NCI-H1048 (cell line): ENCODE measurements around the gene DNM3.

ENCODE experiments used
- DNase-seq: peaks from one replicate; lab custom pipeline; 2025; lab: John Stamatoyannopoulos, UW

DNM3 gene

DNA sequence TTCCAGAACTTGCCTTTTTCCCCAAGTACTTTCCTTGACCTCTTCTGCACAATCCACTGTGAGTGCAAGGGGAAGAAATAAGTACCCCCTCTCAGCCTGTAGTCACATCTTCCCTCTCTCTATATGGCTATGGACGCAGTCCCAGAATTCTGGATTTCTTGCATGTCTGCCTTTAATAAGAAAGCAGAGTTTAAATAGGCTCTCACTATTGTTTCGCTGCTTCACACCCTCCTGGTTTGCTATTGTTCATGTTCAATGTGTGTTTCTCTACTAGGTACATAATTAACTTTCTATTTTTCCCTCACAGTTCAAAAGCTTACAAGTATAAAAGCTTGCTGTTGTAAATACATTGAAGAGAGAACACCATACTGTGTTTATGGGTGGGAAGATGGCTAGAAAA, 397.7 kb downstream of the DNM3 start:
- no peak for DNase-seq

DNA sequence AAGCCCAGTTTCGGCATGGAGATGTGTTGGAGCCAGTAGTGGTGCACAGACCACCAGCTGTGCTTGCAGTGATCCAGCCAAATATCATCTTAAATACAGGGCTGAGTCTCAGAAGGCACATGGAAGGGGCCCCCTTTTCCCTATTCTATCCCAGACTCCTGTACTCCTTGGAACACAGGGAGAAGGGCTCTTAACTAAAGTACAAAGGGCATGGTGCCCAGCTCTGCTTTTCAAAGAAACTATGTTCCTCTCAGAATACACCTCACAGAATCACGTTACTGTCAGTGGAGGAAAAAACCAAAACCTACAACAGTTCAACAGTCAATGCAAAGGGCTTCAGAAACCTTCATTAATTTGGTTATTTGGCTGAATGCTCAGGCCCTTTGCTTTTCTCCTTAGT, 398.6 kb downstream of the DNM3 start:
- no peak for DNase-seq

DNA sequence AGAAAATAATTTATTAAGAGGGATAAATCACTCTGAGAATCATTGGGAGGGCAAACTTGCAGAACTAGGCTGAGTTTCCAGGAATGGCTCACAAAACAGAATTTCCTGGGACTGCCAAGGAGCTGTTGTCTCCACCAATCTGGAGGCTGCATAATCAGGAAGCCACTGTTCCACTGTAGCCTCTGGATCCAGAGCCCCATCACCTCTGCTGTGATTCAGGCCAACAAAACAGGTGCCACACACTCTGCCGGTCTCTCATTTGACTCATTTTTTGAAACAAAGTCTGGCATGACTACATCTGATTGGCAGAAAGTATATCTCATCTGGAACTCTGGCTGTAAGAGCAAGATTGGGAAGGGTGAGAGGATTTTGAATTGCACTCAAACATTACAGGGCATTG, 400.2 kb downstream of the DNM3 start:
- no peak for DNase-seq

DNA sequence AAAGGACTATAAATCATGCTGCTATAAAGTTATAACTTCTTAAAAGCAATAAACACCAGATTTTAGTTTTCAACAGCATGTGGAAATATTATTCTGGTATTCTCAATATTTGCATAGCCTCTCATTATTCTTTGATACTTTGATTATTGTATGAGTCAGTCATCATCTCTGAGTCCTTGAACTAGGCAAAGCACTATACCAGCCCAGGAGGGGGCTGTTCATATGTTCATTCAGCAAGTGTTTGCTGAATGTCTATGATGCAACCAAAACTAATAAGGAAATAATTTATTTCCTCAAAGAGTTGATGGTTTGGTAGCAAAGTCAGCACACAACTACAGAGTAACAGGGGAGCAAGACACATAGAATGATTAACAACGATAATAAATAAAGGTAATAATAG, 403.6 kb downstream of the DNM3 start:
- DNase-seq: no peak

DNA sequence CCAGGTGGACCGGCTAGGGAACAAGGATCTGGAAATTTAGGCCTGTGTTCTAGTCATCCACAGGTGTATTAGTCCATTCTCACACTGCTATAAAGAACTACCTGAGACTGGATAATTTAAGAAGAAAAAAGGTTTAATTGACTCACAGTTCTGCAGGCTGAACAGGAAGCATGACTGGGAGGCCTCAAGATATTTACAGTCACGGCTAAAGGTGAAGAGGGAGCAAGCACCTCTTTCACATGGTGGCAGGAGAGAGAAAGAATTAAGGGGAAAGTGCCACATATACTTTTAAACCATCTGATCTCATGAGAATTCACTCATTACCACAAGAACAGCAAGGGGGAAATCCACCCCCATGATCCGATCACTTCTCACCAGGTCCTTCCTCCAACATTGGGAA, 404.5 kb downstream of the DNM3 start:
- DNase-seq: no peak

DNA sequence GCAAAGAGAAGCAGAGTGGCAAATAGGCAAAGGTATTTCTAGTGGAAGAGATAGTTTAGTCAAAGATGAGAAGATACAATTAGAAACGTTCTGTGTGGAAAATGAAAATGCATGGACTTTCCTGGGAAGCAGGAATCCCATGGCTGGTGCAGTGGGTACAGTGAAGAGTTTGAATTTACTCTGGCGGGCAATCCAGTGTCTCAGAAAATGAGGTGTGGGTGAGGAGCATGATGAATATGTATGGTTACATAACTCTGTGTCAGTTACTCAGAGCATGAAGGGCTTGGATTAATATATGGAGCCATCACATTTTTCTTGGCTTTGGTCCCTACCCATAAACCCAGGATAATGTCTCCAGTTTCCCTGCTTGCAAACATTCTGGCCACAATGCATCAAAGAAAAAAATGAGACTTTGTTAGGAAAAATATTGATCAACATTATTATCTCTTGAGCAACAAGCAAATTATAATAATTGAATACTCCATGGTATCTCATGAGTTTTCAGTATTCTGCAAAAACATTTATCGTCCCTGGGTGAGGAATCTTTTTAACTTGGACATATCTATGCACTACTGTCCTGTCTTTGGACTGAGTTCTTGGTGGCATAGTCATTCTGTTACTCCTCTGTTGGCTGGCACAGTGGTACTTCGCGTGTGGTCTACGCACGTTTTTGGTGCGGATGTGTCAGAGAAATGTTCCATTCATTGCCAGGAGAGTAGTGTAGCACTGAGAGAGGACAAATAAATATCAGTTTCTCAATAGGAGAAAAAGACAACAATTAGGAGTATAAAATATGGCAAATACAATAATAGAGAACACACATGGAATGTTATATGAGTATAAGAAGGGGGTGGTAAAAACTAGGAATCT, 405.5 kb downstream of the DNM3 start:
- no peak for DNase-seq

DNA sequence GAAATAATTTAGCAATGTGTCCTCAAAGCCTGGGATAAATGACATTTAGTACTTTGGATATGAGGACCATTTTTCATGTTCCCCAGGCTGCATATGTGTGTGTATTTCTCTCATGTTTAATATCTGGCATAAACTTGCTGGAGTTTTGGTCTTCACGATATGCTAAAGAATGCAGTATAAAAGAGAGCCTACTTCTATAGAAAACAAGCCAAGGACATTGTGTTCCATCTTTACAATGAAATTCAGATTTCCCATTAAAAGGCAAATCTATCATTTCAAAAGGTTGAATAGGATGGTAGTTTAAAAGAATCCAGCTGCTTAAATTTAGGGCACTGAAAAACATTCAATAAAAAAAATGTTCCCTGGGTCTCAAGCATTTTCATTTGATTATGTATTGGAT, 410.2 kb downstream of the DNM3 start:
- DNase-seq: no peak

DNA sequence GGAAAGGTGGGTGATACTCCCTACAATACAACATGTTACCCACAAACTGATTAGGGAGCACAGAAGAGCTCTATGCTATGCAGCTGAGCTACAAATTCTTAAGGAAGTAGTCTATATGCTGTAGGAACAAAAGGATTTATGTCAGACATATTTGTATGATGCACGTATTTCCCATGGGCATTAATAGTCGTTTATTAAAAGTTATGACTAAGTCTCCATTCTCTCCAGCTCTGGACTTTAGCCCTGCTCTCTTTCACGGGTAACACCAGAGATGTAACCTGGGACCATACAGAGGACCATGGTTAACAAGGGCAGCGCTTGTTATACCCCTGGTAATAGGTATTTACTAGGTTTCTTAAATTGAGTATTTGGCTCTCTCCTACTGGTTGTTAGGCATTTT, 411.0 kb downstream of the DNM3 start:
- DNase-seq: no peak

DNA sequence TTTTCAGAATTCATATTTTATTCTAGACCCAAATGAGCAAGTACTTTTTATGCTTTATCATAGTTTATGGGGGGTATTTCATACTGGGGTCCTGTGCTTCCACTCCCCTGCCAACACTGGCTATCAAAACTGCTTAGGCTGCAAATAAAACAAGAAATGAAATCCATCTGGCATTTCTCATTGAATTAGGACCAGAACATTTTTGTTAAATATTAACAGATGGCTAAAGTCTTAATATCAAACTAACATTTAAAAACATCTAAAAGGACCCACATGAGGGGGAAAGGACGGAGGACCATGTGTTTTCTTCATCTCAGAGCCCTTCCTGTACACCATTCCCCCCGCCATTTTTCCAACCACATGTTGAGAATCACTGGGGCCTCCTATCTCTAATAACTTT, 411.7 kb downstream of the DNM3 start:
- DNase-seq: no peak

DNA sequence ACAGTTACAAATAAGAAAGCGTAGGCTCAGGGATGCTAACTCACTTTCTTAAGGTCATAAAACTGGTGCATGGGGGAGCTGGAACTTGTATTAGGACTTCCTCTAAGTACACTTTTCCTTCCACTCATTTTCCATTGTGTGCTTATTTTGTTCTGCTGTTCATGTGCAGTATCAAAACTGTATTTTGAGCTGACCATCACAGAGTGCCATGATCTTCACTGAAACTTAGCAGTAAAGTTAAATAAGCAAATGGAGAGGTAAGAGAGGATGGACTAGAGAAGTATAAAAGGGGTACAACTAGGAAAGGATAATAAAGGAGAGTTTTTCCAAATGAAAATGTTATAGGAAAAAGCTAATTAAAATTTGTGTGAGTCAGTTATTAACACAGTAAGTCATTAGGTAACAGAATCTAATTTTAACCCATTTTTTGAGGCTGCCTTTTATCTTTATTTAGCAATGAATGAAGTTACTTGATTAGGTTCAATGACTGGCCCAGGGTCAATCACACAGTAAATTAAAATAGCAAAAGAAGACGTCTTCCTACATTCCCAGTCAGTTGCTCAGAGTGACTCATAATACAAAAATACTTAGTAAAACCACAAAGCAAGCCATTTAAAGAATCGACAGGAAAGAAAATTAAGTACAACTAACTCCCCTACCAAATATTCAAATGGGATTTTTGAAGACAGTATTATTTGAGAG, 413.4 kb downstream of the DNM3 start:
- DNase-seq: no peak

DNA sequence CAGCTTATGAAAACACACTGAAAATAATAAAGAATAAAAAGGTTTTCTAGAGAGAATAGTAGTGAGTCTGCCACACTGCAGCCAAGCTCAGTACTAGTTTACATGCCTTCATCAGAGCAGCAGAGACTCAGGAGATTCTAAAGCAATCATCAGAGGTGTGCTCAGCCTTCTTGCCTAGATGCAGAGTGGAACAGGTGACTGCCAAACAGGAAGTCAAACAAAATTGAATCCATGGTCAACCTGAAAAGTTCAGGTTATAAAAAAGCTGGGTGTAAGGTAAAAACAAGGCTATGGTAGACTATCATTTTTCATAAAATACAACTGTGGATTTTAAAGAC, 413.9 kb downstream of the DNM3 start:
- no peak for DNase-seq

DNA sequence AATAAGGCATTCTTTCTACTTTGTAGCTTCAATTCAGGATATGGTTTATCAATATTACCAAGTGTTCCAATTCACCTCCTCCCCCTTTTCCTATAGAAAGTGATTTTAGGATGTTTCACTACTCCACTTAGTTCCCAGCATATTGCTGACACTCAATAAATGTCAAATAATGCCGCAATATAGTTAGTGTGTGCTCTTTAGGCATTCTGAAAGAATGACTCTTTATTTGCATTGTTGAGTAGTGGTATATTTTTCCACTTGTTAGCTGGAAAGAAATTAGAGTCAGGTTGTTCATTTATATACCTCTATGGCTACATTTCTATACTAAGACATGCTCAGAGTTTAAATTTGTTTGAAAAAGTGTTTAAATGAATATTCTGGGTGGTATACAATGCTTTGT, 424.6 kb downstream of the DNM3 start:
- DNase-seq: no peak

DNA sequence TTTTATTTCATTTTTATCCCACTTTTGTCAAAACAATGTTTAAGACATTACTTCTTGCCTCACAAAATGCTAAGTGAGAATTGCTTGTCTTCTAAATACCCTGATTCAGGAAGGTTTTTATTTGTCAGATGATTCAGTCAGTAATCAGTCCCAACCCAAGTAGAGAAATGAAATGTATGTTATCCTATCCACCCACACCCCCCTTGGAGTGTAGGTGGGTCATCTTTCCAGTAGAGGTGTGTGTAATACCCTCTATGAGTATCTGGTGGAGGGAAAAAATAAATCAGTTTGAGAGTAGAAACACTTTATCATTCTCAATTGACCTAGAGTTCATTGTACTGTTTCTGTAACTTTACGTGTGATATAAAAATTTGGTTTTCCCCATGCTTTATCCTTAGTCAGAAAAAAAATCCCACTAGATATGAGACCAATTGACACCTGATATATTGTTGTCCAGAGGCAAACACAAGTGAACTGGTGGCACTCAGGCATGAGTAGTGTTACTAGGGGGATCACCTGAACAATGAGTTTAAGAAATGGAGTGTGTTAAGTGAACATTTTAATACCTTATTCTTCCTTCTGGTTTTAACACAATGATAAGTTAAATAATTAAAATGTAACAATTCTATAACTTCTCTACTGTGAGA, 425.4 kb downstream of the DNM3 start:
- DNase-seq: no peak

DNA sequence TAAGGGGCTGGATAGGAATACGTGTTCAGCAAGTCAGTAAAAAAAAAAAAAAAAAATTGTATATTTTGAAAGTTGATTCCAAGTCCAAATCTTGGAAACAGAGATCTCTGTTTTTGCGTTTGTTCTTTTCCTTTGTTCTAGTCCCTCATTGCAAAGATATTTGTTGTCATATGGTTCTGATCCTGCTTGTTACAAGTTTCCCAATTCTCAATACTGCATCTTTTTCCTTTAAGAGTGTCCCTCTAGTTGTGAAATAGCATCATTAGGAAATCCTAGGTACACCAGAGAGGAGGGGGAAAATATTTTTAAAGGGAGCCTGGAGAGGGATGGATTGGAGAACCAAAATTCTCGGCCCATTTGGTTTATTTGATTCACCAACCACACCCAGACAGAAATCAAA, 426.9 kb downstream of the DNM3 start:
- DNase-seq: no peak

DNA sequence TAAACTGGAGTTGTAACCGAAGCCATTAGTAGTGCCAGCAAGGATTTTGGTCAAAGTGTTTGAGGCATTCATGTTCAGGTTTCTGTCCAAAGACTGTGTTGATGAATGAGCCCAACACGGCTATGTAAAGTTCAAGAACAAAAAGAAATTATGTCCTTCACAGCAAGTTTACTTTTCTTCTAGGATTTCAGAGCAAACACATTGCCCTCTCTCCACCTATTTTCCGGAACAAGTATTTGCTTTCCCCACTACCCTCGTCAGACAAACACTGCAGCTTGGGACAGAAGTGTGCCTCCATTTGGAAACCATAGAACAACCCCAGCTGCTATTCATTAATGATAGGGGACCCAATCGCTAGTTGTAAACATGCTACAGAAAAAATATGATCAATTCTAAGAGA, 427.8 kb downstream of the DNM3 start:
- no peak for DNase-seq

DNA sequence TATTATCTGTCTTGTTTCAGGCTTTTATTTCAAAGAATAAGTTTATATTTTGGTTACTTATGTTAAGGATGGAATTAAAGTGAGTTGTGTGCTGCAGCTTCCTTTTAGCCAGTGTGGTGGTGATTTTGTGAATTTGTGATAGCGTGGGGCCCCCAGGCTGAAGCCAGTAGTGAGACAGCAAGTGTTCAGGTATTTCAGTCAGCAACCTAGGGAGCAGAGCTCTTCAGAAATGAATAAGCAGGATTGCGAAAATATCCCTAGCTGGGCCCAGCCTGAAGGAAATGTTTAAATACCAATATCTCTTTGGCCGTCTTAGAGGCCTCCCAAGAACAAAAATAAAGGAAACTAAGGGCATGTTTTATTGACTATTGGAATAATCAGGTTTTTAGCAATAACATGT, 428.3 kb downstream of the DNM3 start:
- DNase-seq: no peak

DNA sequence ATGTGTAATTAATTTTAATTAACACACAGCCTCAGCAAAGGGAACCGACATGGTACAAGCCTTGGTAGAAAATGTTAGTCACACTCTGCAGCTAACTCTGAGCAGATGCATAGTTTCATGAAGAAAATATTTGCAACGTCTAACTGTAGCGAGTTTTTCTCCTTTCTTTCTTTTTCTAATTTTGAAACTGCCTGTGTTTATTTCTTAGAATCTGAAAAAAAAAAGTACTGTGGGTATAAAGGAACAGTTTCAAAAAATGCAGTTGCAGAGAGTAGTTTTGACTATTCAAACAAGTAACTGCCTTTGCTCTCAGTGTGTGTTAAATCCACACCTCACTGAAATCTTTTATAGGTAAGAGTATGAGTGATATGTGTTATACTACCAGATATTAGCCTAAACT, 429.3 kb downstream of the DNM3 start:
- no peak for DNase-seq

DNA sequence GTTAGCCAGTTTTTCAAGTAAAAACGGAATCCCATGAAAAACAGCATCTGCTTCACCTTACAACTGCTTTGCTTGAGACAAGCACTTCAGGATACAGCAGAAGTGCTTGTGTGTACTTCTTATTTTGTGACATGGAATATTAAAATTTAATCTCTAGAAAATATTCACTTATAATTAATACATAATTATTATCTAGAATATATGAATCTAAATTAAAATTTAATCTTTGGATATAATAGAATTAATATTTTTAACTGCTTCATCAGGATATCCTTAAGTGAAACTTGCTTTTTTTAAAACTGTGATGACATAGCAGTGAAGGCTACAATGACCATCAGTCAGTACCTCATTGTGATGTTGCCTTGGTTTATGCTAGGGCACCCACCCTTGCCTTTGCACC, 430.8 kb downstream of the DNM3 start:
- DNase-seq: no peak

DNA sequence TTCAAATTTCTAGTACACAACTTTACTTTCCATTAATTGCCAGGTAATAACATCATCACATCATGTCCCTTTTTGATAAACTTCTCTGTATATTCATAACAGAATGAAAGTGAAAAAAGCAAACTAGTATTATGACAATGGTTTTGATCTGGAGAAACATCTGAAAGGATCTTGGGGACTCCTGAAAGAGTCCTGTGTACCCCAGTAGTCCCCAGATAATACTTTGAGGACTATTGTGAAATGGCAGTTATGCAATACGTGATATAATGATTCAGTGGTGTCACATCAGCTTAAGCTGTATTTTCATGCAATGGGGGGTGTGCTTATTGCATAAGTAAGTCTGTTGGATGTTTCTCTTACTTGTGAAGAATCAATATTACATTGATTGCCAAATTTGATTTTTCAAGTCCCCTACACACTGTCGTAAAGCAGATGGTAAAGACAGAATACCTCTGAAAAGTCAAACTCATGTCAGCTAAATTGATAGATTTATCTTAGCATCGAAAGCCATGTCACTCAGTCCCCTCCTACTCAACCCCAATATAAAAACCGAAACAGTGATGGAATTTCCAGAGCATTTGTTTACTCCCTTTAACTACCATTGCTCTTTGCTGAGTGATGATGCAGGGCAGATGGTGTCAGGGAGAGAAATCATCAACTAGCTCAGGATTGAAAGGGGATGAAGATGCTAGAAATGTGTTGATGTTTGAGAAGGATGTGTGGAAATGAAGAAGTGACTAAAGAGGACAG, 432.5 kb downstream of the DNM3 start:
- no peak for DNase-seq

DNA sequence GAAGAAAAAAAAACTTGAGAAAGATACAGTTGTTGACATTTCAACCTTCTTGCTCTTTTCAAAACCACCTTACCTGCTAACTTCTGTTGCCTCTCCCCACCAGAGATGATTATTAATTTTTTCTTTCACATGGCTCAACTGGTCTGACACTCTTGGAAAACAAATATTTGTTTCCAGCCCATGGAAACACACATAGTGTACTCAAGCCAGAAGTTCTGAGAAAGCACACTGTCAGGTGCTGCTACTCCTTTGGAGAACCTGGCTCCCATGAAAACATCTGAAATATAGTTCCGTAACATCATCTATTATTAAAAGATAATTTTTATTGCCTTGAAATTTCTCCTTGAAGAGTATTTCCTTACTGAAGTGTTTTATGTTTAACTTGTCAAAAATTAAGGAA, 434.2 kb downstream of the DNM3 start:
- no peak for DNase-seq

DNA sequence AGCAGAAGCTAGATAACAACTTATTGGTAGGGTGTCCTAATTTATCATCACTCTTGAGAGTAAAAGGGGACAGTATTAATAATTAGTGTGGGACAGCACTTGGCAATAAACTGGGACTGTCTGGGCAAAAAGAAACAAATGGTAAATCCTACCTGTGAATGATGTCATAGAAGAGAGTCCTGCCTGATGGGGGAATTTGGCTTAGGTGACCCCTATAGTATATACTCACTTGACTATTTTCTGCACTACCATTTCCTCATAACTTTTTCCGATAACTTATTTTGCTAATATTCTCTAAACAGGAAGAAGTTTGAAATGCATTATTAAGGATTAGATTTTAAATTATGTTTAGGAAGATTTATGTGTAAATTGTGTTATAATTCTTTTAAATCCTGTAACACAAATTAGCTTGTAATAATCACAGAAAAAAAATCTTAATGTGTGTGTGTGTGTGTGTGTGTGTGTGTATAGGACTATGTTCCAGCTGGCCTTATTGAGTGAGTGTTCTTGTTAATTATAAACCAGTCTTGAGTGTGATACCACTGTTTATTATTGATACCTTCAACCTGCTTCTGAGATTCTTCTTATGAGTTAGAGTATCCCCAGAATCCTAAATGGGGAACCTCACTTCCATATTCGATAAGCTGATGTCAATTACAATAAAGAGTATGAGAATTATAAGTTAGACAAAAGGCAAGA, 435.0 kb downstream of the DNM3 start:
- DNase-seq: no peak

DNA sequence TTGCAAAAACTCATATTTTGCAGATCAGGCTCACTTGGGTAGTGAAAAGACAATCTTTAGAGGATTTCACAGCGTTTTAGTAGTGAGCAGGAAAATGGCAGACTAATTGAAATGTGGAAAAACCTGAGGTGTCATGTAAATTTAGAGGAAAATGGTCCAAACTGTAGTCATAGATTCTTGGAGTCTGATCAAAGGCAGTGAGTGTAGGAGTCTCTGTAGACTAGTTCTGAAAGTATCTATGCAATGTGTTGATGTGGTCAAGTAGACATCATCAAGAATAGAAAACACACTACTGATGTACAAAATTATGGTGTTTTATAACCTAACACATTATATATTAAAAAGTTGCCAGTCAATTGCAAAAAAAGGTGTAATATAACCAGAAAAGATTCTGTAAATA, 436.0 kb downstream of the DNM3 start:
- no peak for DNase-seq
